Hematopoietic multipotent progenitor cell treated with erythropoietin and hydrocortisone succinate and interleukin-3 and kit ligand, for 6 days (in vitro differentiated cells): ENCODE results near the gene KRT9.
A peak's percentile ranks its signal among the peaks of the same experiment; 100 is the strongest.
"Not testable (repeated sequence)": the region's sequence is repeated elsewhere in the genome, so short reads cannot be mapped to it uniquely, and the experiment has no call there.

Source experiments
- DNase-seq: peaks from one replicate; pipeline ENCODE4 v3.0.0-alpha.2; 2015

Gene KRT9

DNA sequence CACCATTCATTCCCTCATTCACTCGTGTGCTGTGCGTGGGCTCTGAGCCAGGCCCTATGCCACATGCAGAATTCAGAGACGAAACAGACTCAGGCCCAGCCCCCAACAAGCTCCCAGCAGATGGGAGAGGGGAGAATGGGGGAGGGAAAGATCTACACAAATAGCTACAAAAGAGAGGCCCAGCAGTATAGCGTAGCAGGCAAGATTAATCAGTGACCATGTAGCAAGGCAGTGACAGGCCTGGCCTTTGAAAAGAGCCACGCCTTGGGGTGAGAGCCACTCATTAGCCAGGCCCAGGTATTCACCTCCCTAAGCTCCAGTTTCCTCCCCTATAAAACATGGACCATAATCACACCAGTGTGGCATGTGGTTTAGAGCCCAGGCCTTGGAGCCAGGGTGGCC, 27.4 kb downstream of the KRT9 start:
- no peak for DNase-seq

- DNase-seq = not testable (repeated sequence)
Measured at GRCh38 chr17:41542786-41543185, 29.1 kb downstream of the KRT9 start.

DNA sequence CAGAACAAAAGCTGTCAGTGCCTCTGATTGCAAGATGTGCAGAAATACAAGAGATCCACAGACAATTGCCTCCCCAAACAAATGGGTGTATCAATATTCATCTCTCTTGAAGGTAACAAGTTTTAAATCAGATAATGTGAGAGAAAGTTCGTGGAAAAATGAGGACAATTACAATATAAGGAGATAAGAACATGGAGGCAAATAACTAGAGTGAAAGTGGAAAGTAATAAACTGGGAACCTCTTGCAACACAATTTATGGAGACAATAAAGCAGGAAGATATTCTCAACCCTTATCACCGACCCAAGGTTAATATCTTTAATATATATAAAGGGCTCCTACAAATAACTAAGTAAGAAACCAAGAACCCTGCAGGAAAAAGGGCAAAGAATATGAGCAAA, 29.5 kb downstream of the KRT9 start:
- no peak for DNase-seq

DNA sequence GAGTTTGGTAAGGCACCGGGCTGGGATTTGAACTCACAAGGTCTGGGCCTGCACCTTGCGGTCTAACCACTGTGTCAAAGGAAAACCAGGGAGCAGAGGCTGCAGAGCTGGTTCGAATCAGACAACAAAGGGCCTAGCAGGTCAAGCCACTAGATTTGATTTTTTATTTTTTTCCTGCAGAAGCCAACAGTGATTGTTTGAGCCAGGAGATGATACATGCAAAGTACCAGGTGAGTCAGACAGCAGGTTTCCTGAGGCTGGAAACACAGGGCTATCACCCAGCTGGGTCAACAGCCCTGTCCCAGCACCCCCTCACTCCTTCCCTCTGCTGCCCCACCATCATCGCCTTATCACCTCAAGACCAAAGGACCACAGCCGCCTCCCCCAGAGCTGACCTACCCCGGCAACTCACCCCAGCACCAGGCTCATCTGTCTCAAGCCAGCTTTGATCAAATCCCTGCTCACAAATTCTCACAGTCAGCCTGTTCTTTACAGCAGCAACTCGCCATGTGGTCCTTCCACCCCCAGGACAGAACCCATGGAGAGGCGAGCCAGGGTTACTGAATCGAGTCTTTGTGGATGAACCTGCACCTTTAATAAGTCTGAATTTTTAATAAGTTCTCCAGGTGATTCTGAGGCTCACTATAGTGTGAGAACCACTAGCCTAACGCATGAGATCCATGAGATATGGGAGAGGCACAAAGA, 30.8 kb downstream of the KRT9 start:
- no peak for DNase-seq

GRCh38 chr17:41539979-41540701, 31.7 kb downstream of the KRT9 start:
- no peak for DNase-seq

- DNase-seq = no peak
Measured at GRCh38 chr17:41539071-41539492, 32.8 kb downstream of the KRT9 start.

GRCh38 chr17:41538565-41538991, 33.3 kb downstream of the KRT9 start:
- no peak for DNase-seq

DNA sequence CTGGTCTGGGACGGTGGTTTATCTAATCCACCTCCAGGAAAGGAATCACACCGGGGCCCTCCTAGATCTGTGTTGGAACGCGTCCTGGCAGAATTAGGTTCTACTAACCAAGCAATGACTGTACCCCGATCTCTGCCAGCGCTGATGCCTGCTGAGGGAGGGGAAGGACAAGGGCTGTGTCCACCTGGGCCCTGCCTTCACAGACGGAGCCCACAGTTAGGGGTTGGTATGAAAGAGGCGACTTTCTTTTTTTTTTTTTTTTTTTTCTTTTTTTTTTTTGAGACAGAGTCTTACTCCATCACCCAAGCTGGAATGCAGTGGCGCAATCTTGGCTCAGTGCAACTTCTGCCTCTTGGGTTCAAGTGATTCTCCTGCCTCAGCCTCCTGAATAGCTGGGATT, 33.9 kb downstream of the KRT9 start:
- DNase-seq = no peak

- DNase-seq = no peak
Measured at GRCh38 chr17:41537614-41537954, 34.3 kb downstream of the KRT9 start.

- DNase-seq = no peak
Measured at GRCh38 chr17:41536741-41537613, 34.9 kb downstream of the KRT9 start.

DNA sequence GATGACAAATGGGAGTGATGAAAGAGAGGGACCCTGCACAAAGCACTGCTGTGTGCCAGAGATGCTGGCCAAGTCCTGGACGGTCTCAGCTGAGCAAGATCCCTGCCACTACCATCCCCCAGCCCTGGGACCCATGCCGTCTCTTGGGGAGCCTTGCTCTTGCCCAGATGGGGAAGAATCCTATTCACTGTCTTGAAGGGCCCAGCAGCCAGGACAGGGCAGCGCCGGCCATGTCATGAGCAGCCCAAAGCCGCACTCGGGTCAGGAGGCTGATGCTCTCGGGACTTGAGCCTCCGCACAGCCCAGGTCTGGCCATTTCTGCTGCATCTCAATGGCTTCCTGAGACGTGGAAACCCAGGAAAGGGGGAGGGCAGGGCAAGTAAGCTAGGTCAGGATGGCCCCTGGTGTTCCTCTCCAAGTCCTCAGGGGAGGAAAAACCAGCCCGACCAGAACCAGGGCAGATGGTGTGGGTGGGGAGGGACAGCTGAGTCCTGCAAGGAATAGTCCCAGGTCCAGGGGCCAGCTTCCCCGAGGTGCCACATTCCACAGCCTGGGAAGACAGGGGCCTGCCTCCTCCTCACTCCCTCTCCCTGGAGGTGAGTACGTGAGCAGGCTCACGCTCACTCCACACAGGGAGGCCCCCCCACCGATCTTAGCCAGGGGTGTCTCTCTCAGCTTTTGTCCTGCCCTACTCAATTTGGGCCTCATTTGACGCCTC, 35.9 kb downstream of the KRT9 start:
- DNase-seq = no peak

- DNase-seq = peak; percentile 28
Measured at GRCh38 chr17:41534899-41535546, 36.8 kb downstream of the KRT9 start.

GRCh38 chr17:41533613-41534012, 38.2 kb downstream of the KRT9 start:
- no peak for DNase-seq

DNA sequence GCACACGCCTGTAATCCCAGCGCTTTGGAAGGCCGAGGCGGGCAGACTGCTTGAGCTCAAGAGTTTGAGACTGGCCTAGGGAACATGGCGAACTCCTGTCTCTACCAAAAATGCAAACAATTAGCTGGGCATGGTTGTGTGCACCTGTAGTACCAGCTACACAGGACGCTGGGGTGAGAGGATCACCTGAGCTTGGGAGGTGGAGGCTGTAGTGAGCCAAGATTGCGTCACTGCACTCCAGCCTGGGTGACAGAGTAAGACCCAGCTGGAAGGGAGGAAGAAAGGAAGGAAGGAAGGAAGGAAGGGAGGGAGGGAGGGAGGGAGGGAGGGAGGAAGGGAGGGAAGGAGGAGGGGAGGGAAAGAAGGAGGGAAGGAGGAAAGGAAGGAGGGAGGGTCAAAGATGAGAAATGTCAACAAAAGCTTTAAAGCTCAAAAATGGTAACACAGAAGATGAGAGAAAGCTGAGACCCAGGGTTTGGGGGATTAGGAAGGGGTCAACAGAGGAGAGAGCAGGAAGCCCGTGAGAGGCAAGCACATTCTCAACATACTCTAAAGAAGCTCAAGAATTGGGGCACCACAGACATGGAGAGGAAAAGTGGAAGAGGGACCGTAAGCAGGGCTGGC, 38.8 kb downstream of the KRT9 start:
- DNase-seq = no peak

- DNase-seq = no peak
Measured at GRCh38 chr17:41531993-41532392, 39.9 kb downstream of the KRT9 start.

GRCh38 chr17:41530062-41531048, 41.5 kb downstream of the KRT9 start:
- DNase-seq = peak; percentile 69

- DNase-seq = no peak
Measured at GRCh38 chr17:41529491-41529915, 42.4 kb downstream of the KRT9 start.

- DNase-seq = no peak
Measured at GRCh38 chr17:41528959-41529353, 42.9 kb downstream of the KRT9 start.

DNA sequence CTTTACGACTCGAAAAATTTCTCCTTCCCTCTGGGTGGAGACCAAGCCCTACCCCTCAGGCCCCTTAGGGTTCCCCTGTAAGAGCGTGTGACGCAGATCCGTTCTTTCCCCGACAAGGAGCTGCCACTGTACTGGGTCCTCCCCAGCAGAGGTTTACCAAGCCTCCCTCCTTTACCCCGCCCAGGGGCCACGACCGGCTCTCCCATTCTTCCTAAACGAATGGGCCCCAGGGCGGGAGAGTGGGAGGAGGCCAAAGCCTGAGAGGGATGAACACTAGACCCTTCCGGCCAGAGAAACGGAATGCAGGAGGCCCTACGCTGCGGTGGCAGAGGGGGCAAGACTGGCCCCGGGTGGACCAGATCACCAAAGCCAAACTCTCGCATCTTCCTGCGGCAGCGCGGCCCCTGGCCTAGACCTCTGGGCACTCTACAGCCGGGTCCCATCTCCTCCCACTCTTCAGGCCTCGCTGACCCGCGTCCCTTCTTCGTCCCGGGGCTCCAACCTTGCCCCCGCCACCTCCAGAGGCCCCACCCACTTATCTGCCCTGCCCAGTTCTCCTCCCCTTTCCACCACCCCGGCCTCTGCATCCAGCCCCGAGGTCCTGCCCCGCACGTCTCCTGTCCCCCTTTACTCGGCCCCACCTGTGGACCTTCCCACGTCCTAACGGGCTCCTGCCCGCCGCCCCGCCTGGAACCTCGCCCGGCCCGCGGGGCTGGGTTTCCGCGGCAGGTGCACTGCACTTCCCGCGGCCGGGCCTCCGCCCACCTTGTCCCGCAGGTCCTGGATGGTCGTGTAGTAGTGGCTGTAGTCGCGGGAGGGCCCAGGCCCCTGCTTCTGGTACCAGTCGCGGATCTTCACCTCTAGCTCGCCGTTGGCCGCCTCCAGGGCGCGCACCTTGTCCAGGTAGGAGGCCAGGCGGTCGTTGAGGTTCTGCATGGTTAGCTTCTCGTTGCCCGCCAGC, 44.5 kb downstream of the KRT9 start:
- peak; percentile 39 for DNase-seq
